GM19025 (cell line): Measurements from ENCODE around the gene SELENOM.
"Not testable (repeated sequence)": the region's sequence is repeated elsewhere in the genome, so short reads cannot be mapped to it uniquely, and the experiment has no call there.

Source experiments
- ATAC-seq: cut with Tn5 transposase; IDR thresholded peaks from one replicate; pipeline ENCODE4 v1.9.1; 2021; ENCODE audit warnings: mild to moderate bottlenecking, low read depth, moderate library complexity; ENCODE audit not compliant: unreplicated experiment

Gene SELENOM

DNA sequence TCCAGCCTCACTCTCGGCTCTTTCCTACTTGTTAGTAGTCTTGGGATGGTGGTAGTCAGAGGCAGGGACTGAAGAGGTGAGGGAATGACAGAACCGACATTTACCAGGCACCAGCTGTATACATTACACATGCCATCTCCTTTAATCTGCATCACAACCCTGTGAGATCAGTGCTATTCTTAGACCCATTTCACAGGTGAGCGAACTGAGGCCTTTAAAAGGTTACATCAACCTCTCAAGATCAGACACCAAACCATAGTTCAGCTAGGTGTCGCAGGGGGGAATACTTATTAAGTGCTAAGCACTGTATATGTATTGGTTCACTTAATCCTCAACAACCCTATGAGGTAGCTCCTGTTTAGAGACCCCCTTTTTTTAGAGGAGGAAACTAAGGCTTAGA is 27.3 kb upstream of the SELENOM start:
- no peak for ATAC-seq

DNA sequence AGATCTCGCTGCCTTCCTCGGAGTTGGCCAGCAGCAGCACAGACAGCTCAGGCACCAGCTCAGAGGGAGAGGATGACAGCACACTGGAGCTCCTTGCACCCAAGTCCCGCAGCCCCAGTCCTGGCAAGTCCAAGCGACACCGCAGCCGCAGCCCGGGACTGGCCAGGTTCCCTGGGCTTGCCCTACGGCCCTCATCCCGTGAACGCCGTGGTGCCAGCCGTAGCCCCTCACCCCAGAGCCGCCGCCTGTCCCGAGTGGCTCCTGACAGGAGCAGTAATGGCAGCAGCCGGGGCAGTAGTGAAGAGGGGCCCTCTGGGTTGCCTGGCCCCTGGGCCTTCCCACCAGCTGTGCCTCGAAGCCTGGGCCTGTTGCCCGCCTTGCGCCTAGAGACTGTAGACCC is 26.5 kb upstream of the SELENOM start:
- no peak for ATAC-seq

DNA sequence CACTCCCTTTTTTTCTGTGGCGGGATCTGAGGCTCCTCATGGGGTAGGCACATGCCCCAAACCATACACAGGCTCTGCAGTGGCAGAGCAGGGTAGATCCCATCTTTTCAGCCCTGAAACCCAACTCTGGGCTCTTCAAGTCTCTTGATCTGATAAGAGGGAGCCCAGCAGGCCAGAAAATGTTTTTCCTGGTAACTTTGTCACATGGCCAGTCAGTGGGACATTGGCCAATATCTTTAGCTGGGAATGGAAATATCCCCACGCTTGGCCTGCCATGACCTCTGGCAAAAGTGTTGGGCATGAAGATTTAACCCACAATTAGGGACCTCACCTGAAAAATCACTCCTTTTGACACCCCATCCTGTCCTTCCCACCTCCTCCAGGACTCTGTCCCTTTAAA is 23.5 kb upstream of the SELENOM start:
- no peak for ATAC-seq

DNA sequence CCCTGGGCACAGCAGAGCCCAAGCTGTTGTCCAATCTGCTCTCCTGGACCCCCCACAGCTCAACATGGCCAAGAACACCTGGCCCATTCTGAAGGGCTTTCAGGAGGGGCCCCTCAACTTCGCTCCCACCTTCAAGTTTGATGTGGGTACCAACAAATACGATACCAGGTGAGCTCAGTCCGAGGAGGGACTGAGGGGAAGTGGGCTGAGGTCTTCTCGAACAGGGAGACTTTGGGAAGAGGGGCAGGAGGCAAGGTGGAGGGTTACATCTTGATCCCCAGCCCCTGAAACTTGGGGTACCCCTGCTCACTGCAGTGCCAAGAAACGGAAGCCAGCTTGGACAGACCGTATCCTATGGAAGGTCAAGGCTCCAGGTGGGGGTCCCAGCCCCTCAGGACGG is 20.8 kb upstream of the SELENOM start:
- no peak for ATAC-seq

DNA sequence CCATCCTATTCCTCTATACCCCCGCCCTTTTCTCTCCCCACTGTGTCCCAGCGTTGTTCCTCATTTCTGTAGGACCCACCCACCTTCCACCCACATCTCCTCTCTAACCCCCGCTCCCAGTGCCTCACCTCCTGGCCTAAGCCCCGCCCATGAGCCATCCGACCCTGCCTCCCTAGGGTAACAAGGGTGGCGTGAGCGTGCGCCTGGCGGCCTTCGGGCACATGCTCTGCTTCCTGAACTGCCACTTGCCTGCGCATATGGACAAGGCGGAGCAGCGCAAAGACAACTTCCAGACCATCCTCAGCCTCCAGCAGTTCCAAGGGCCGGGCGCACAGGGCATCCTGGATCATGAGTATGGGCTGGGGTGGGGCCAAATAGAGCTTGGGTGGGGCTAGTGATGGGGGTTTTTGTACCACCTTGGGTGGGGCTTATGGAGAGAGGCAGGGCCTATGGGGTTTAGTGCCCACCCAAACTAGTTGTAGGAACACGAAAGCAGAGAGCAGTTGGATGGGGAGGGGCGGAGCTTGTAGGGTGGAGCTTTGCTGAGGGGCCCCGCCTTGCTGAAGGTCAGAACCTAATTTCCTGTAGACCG is 19.9 kb upstream of the SELENOM start:
- ATAC-seq = no peak

DNA sequence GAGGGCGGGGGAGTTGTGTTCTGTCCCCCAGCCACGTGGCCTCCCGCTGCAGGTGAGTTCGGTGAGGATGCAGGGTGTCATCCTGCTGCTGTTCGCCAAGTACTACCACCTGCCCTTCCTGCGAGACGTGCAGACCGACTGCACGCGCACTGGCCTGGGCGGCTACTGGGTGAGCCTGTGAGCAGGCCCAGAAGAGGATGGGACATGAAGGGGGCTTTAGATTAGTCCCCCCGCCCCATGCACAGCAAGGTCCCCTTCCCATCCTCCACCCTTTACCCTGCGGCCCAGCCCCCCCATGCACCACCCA is 19.5 kb upstream of the SELENOM start:
- ATAC-seq = no peak

DNA sequence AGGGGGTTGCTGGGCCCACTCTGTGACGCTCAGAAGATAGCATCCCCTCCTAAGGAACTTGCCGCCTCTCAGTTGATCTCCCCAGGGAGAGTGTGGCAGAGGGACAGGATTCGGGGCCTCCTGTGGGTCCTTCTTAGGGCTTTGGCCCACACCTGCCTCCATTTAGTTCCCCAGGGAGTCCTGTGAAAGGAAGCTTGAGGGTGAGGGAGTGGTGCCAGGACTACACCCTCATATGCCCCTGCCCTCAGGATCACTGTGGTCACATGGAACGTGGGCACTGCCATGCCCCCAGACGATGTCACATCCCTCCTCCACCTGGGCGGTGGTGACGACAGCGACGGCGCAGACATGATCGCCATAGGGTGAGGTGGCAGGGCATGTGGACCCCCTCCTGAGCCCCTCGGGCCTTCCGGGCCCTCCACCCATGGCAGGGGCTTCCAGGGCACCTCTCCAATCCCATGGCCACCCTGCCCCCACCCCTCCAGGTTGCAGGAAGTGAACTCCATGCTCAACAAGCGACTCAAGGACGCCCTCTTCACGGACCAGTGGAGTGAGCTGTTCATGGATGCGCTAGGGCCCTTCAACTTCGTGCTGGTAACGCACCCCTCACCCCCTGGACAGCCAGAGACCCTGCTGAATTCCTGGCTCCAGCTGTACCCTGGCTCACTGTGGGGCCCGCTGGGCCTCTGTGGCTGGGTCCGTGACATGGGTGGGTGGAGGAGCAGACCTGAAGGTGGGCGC is 18.9 kb upstream of the SELENOM start:
- no peak for ATAC-seq

DNA sequence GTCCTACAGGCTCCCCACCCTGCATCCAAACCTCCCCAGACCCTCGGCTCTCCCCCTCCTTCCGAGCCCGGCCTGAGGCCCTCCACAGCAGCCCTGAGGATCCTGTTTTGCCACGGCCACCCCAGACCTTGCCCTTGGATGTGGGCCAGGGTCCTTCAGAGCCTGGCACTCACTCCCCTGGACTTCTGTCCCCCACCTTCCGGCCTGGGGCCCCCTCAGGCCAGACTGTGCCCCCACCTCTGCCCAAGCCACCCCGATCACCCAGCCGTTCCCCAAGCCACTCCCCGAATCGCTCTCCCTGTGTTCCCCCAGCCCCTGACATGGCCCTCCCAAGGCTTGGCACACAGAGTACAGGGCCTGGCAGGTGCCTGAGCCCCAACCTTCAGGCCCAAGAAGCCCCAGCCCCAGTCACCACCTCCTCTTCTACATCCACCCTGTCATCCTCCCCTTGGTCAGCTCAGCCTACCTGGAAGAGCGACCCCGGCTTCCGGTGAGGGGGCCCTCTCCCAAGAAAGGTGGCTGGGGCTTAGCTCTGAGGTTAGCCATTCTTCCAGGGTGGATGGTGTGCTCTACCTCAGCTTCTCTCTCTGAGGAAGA is 18.3 kb upstream of the SELENOM start:
- ATAC-seq = no peak

DNA sequence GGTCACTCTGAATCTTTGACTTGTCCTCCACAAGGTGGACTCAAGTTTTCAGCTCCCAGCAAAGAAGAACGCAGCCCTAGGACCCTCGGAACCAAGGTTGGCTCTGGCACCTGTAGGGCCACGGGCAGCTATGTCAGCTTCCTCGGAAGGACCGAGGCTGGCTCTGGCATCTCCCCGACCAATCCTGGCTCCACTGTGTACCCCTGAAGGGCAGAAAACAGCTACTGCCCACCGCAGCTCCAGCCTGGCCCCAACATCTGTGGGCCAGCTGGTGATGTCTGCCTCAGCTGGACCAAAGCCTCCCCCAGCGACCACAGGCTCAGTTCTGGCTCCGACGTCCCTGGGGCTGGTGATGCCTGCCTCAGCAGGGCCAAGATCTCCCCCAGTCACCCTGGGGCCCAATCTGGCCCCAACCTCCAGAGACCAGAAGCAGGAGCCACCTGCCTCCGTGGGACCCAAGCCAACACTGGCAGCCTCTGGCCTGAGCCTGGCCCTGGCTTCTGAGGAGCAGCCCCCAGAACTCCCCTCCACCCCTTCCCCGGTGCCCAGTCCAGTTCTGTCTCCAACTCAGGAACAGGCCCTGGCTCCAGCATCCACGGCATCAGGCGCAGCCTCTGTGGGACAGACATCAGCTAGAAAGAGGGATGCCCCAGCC is 17.6 kb upstream of the SELENOM start:
- ATAC-seq = no peak

DNA sequence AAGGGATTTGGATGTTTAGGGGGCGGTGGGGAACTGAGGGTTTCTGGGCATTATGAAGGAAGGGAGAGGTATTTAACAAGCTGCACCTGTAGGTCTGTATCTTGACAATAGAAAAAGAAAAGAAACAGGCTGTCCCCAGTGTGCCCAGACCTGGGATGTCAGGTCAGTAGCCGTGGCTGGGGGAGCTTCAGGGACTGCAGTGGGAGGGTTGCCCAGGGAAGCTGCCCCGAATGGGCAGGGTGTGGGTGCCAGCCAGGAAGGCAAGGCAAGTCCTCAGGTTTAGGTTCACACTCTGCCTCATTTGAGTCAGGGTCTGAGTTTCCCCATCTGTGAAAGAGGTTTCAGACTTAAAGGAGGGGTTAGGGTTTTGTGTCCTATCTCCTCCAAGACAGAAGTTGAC is 16.9 kb upstream of the SELENOM start:
- no peak for ATAC-seq

DNA sequence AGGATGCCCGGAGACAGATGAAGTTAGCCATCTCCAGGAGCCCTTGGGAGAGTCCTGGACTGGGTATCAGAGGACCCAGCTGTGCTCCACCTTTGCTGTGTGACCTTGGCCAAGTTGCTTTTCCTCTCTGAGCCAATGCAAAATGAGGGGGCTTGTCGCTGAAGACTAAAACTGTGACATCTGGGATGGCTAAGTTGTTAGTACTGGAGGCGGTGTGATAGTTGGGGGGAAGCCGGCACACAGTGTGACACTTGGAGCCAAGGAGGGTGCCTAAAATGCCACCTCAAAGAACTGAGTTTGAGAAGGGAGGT is 15.9 kb upstream of the SELENOM start:
- no peak for ATAC-seq

DNA sequence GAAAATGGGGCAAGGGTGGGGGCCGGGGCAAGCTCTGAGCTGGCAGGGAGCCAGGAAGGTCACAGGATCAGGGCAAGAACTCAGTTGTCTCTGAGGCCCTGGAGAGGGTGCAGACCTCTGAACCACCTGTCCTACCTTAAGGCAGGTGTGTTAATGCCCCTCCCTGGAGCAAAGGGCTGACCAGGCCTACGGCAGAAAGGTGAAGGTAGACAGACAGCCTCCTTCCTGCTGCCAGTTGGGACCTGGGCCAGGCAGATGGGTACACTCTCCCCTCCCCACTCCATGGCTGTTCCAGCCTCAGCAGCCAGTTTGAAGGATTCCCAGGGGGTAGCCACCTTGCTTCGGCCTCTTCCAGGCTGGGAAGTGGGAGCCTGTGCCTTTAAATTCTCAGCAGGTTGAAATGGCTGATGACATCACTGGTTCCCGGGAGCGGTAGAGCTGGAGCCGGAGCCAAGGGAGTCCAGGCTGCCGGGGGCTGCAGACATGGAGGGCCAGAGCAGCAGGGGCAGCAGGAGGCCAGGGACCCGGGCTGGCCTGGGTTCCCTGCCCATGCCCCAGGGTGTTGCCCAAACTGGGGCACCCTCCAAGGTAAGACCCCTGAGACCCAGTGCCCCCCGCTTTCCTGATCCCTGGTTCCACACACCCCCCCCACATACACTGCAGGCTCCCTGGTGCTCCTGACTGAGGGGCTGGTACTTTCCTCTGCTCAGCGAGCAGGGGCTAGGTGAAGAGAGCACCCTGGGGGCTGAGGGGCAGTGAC is 15.3 kb upstream of the SELENOM start, which contains the start of gene INPP5J:
TSS of gene INPP5J (plus strand) at position 435 of the 760 bp plus-strand sequence. CDS start at position 484, 49 bp downstream.
- ATAC-seq = no peak

DNA sequence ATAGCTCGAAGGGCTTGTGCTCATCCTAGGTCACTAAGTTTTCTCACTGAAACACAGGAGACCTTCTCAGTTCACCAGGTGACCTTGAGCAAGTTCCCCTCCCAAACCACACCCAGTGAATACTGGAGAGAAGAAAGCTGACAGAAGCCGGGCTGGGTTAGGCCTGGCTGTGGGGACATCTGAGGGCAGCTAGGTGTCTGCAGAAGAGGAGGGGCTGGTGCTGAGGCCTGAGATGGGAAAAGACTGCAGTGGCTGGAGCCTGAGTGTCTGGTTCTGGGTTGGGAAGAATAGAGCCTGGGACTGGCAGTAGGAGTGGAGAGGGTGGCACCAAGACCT is 14.8 kb upstream of the SELENOM start:
- ATAC-seq = no peak

DNA sequence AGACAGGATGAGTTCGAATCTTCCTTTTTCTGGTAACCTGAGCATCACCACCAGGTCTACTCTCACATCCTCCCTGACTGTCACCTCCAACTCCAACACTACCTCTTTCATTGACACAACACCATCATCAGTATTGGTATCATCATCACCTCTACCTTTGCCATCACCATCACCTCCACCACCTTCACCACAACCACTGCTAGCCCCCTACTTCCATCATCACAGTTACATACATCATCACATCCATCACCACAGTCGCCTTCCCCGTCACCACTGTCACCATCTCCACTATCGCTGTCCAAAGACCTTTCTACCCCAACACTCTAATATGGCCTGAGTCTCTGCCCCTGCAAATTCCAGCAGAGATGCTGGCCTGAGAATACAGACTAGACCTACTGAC is 14.0 kb upstream of the SELENOM start:
- no peak for ATAC-seq

DNA sequence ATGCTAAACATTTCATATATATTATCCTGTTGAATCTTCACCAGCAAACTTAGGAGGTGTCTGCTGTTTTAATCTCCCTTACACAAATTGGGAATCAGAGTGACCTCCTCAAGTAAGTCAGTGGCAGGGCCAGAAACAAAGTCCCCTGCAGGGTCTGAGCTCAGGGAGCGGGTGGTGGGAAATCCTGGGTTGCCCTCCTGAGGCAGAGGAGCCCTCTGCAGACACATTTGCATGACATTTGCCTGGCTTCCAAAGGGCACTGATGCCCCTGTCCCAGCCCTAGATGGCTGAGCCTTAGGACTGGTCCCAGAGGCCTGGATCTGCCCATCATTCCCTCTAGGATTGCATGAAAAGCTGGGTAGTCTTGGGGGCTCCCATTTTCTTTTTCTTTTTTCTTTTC is 13.3 kb upstream of the SELENOM start:
- no peak for ATAC-seq

DNA sequence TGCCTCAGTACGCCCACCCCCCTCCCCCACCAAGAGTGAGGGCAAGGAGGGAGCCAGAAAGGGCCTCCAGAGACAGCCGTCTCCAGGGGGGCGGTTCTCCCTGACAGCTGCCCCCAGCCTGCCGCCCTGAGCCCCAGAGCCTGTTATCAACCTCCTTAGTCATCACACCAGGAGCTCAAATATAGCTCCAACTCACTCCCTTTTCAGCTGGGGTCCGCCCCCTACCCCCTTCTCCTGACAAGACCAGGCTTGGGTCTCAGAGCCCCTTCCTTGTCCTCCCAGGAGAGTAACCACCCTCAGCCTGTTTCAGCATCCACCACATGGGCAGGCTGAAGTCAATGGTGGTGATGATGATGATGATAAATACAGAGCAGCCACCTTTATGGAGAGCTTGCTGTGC is 12.9 kb upstream of the SELENOM start:
- ATAC-seq = no peak

DNA sequence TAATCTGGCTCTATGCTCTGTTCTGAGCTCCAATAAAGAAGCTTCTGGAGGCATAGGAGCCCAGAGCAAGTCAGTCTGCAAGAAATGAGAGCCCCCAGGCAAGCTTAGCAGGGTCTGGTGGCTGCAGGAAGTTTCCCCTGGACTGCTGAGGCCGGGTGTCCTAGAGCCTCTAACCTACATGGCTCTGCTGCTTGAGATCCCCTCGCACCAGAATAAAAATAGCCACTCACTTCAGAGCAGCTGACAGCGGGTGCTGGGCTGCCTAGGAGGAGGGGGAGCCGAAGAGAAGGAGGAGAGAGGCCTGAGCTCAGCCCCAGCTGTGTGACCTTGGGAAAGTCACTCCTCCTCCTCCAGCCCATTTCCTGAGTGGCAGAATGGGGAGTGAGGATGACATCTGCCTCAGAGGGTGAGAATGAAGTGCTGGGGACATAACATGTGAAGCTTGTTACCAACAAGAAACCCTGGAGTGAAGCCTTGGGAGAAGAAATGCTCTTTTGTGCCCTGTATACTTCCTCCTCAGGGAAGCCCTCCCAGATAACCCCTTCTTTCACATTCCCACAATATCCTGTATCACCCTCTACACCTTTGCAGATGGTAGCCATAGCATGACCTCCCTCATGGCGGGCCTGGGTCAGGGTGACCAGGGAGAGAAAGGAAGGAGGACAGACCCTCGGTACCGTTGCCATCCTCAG is 11.8 kb upstream of the SELENOM start:
- no peak for ATAC-seq

DNA sequence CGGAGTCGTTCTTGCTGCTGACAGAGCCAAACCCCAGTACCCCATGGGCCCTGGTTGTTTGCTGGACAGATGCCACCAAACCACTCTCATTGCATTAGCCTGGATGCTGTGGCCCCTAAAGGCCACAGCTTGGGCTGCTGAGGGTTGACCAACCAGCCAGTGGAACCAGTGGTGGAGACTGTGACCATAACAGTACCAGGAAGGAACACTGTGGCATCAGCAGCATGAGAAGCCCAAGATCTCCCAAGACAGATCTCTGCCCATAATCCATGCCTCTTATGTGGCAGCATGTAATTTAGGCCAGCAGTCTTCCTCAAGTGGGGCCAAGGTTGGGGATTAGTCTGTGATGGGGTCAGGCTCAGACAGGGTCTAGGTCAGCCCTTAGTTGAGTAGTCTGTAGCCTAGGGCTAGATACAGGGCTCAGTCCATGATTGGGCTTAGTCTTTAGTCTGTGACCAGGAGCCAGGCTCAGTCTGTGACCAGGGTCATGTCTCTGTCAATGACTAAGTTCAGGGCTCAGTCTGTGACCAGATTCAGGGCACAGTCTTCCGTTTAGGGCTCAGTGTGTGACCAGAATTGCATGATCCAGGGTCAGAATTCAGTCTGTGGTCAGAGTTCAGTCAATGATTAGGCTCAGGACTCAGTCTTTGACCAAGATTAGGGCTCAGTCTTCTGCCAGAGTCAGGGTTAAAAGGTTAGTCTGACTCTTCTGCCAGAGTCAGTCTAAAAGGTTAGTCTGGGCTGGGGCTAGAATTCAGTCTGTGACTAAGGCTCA is 10.9 kb upstream of the SELENOM start:
- no peak for ATAC-seq

DNA sequence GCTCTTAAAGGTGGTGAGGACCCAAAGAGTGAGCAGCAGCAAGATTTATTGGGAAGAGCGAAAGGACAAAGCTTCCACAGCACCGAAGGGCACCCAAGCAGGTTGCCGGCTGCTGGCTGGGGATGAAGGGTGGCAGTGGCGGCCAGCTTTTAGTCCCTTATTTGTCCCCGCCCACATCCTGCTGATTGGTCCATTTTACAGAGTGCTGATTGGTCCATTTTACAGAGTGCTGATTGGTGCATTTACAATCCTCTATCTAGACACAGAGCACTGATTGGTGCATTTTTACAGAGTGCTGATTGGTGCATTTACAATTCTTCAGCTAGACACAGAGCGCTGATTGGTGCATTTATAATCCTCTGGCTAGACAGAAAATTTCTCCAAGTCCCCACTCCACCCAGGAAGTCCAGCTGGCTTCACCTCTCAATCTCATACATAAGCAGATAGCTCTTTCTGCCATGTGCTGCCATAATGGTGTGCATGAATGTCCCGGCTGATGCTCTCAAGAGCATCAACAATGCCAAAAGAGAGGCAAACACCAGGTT is 5.3 kb upstream of the SELENOM start:
- ATAC-seq = not testable (repeated sequence)

DNA sequence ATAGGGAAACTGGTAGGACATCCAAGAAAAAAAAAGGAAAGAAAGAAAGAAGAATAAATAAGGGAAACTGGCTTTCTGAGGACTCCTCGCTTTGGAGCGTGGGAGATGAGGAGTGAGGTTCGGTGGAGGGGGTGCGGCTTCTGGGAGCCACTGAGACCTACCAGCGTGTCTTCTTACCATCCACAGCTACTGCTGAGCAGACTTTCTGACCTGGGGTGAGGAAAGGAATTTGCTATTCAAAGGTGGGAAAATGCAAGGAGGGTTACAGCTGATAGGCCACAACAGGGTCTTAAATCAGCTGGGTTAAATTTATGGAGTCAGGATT is 488 bp upstream of the SELENOM start:
- ATAC-seq = peak; percentile 7
